DND-41 (cell line): ENCODE measurements around the gene CCL25.

ENCODE experiments used
- CTCF ChIP-seq: IDR thresholded peaks from 2 replicates; pipeline ENCODE4 v1.5.1; 2012; ENCODE audit warnings: borderline replicate concordance, low read length, moderate library complexity, mild to moderate bottlenecking; ENCODE audit not compliant: poor library complexity, severe bottlenecking; ENCODE audit errors: extremely low read depth
- EZH2 ChIP-seq: IDR thresholded peaks from 3 replicates; pipeline ENCODE4 v1.6.1; 2012; ENCODE audit warnings: borderline replicate concordance, low read depth, mild to moderate bottlenecking, moderate library complexity, low read length, inconsistent platforms; ENCODE audit not compliant: severe bottlenecking

DNA sequence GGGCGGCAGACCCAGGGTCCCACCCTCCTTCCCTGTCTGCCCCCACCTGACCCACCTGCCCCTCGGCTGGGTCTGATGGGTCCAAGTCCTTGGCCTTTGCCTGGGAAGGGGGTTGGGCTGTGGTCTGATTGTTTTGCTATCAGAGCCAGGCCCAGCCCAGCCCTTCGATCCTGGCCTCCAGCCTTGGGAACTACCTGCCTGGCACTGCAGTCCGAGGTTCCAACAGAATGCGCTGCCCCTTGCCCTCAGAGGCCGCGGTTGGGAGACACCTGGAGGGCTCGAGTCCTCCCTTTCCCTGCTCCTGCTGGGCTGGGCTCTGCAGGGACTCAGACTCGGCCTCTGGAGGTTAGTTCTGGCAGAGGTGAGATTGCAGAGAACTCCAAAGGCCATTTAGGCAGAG is 1.6 kb downstream of the CCL25 start:
- no peak for TF ChIP-seq CTCF
- no peak for TF ChIP-seq EZH2
